HCEC 1CT (cell line): ENCODE results near the gene PTX4.

ENCODE experiments used
- DNase-seq: peaks from one replicate; pipeline ENCODE4 v3.0.0-alpha.2; 2017

Gene PTX4

GRCh38 chr16:1523581-1524245 is 35.0 kb upstream of the PTX4 start:
- DNase-seq, result no peak

- no peak for DNase-seq
Measured at GRCh38 chr16:1520461-1520860, 31.7 kb upstream of the PTX4 start.

- DNase-seq, result no peak
Measured at GRCh38 chr16:1519831-1520230, 31.1 kb upstream of the PTX4 start.

GRCh38 chr16:1518626-1519135 is 29.9 kb upstream of the PTX4 start:
- no peak for DNase-seq

GRCh38 chr16:1514507-1514906 is 25.8 kb upstream of the PTX4 start:
- DNase-seq, result no peak

GRCh38 chr16:1512774-1513173 is 24.0 kb upstream of the PTX4 start:
- no peak for DNase-seq

GRCh38 chr16:1511662-1512569 is 23.2 kb upstream of the PTX4 start:
- no peak for DNase-seq

- DNase-seq, result no peak
Measured at GRCh38 chr16:1510941-1511351, 22.2 kb upstream of the PTX4 start.

- DNase-seq, result no peak
Measured at GRCh38 chr16:1510272-1510671, 21.5 kb upstream of the PTX4 start.

GRCh38 chr16:1509307-1510221 is 20.8 kb upstream of the PTX4 start:
- no peak for DNase-seq

- no peak for DNase-seq
Measured at GRCh38 chr16:1508494-1509187, 19.9 kb upstream of the PTX4 start.

GRCh38 chr16:1506494-1507213 is 17.9 kb upstream of the PTX4 start:
- DNase-seq, result no peak

GRCh38 chr16:1505912-1506311 is 17.2 kb upstream of the PTX4 start:
- DNase-seq, result no peak

GRCh38 chr16:1505073-1505844 is 16.5 kb upstream of the PTX4 start:
- DNase-seq, result no peak

GRCh38 chr16:1503110-1503955 is 14.6 kb upstream of the PTX4 start:
- DNase-seq, result no peak

GRCh38 chr16:1502092-1503004 is 13.6 kb upstream of the PTX4 start:
- DNase-seq, result no peak

GRCh38 chr16:1501630-1502029 is 12.9 kb upstream of the PTX4 start:
- DNase-seq, result no peak

- DNase-seq, result no peak
Measured at GRCh38 chr16:1500465-1501150, 11.9 kb upstream of the PTX4 start.
